Bronchial epithelial cell (primary cell): Measurements from ENCODE around the gene TUFT1. TPM values are rescaled to one million over a fixed set of nuclear protein-coding genes. Genes with fewer than 3 reads are reported as not detected.
"Not testable (repeated sequence)": the region's sequence is repeated elsewhere in the genome, so short reads cannot be mapped to it uniquely, and the experiment has no call there.

ENCODE experiments used
- DNase-seq: peaks from one replicate; pipeline ENCODE4 v3.0.0-alpha.2; 2010; ENCODE audit warnings: low read depth
- FAIRE-seq: peaks from 2 replicates; lab custom pipeline; 2011; peaks lifted over from hg19 to GRCh38; lab: Jason Lieb, UNC
- H3K27me3 ChIP-seq: 2 replicates; pipeline ENCODE4 v1.5.1; 2011; ENCODE audit warnings: low read length; ENCODE audit not compliant: control insufficient read depth, insufficient read depth
- H3K36me3 ChIP-seq: 2 replicates; pipeline ENCODE4 v1.5.1; 2011; ENCODE audit warnings: low read length; ENCODE audit not compliant: control insufficient read depth, insufficient read depth
- H3K4me3 ChIP-seq: 2 replicates; pipeline ENCODE4 v1.5.1; 2011; ENCODE audit warnings: mild to moderate bottlenecking, low read depth, low read length, control low read depth
- CTCF ChIP-seq: IDR thresholded peaks from 2 replicates; pipeline ENCODE4 v1.5.1; 2011; ENCODE audit warnings: mild to moderate bottlenecking, moderate library complexity, low read length, control low read depth, inconsistent platforms; ENCODE audit not compliant: insufficient read depth, severe bottlenecking
- total RNA-seq: library from RNA; depleted of rRNA; stranded (reverse); fragments of >200 nt; gene quantifications from 2 replicates; pipeline ENCODE4 v1.2.1, GENCODE V29; 2014

Gene TUFT1
- total RNA-seq, 1 donor from 2014 or later = 25.0 TPM

GRCh38 chr1:151590961-151591360 is 50.9 kb downstream of the TUFT1 start:
- DNase-seq (no peak), FAIRE-seq (no peak)
- no peak overlapping the region for H3K4me3 ChIP-seq
- H3K36me3 ChIP-seq = no peaks in the 10 kb centered on the region
- no peaks in the 10 kb centered on the region for H3K27me3 ChIP-seq
- TF ChIP-seq CTCF = no peak

- Histone ChIP-seq H3K27me3 (no peaks in the 10 kb centered on the region), H3K36me3 (no peaks in the 10 kb centered on the region), H3K4me3 (no peak overlapping the region)
- no peak for TF ChIP-seq CTCF
- DNase-seq = no peak
- no peak for FAIRE-seq
Observed at GRCh38 chr1:151593730-151594129, 53.6 kb downstream of the TUFT1 start.

GRCh38 chr1:151594143-151594625 is 54.1 kb downstream of the TUFT1 start:
- H3K27me3 ChIP-seq = no peaks in the 10 kb centered on the region

GRCh38 chr1:151596166-151596953 is 56.3 kb downstream of the TUFT1 start:
- peak; percentile 88 for DNase-seq
- TF ChIP-seq CTCF = no peak
- H3K36me3 ChIP-seq = no peaks in the 10 kb centered on the region
- H3K4me3 ChIP-seq = no peak overlapping the region
- H3K27me3 ChIP-seq = no peaks in the 10 kb centered on the region
- FAIRE-seq = peak; percentile 13

More at GRCh38 chr1:151594143-151594625, 54.1 kb downstream of the TUFT1 start:
- peak; percentile 61 for DNase-seq
- Histone ChIP-seq H3K36me3 (no peaks in the 10 kb centered on the region), H3K4me3 (no peak overlapping the region)
- FAIRE-seq = no peak
- TF ChIP-seq CTCF = peak; percentile 94

GRCh38 chr1:151602550-151602949 is 62.4 kb downstream of the TUFT1 start:
- H3K36me3 ChIP-seq, H3K4me3 ChIP-seq, H3K27me3 ChIP-seq, FAIRE-seq, DNase-seq: not testable (repeated sequence)

- Histone ChIP-seq H3K4me3 (no peak overlapping the region), H3K36me3 (no peaks in the 10 kb centered on the region), H3K27me3 (no peaks in the 10 kb centered on the region)
- TF ChIP-seq CTCF = no peak
- FAIRE-seq (no peak), DNase-seq (peak; percentile 51)
Observed at GRCh38 chr1:151604291-151604690, 64.2 kb downstream of the TUFT1 start.
